ENCODE results near the gene GABRB1. TPM values are rescaled to one million over a fixed set of nuclear protein-coding genes. Genes with fewer than 3 reads are reported as not detected.

Gene GABRB1
- total RNA-seq, 4 donors from 2014 or later: 0.13 TPM; not detected in 3

DNA sequence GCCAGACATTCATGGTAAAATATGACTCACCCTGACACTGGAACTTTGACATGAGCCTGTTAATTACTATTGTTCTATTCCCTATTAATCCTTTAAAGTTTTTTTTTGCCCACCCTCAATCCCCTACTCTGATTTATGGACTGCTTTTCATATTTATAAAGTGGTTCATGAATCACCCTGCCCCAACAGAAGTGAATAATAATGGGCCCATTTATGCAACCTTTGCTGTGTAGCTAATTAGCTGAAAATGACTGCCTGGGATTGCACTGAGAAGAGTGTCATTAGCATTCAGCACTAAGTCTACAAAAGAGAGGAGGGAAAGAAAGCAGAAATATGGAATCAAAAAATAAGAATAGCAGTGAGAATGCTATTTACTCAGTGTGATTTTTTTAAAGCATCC lies 277.8 kb downstream of the GABRB1 start:
- Histone ChIP-seq H3K4me3 (no peak overlapping the region), H3K27ac (replicated peaks in 1 of 4) (no peak overlapping the region), H3K4me1 (no peaks in the 10 kb centered on the region), H3K36me3 (no peaks in the 10 kb centered on the region), H3K27me3 (no peaks in the 10 kb centered on the region), H3K9me3 (no peaks in the 10 kb centered on the region)
- no peak for DNase-seq (ENCODE audit: extremely low spot score)
- no peak for TF ChIP-seq POLR2AphosphoS5 (IDR thresholded peaks at IDR 0.05)
- no peak for TF ChIP-seq POLR2A (IDR thresholded peaks at IDR 0.05; ENCODE audit: low read depth)
- TF ChIP-seq CTCF (IDR thresholded peaks at IDR 0.05): no peak
- no peak for TF ChIP-seq EP300 (IDR thresholded peaks at IDR 0.05)
- intact Hi-C loops (cut with DNase I): no loop called here

- H3K27me3 ChIP-seq: no peaks in the 10 kb centered on the region
- no peaks in the 10 kb centered on the region for H3K9me3 ChIP-seq
- H3K27ac ChIP-seq (replicated peaks in 1 of 4): no peak overlapping the region
- H3K36me3 ChIP-seq: no peaks in the 10 kb centered on the region
- DNase-seq (ENCODE audit: extremely low spot score): no peak
- H3K4me1 ChIP-seq: no peaks in the 10 kb centered on the region
- 88% methylated on average over 2 of the region's 2 CpGs for WGBS
- TF ChIP-seq POLR2AphosphoS5 (IDR thresholded peaks at IDR 0.05): no peak
- TF ChIP-seq POLR2A (IDR thresholded peaks at IDR 0.05; ENCODE audit: low read depth): no peak
- no peak for TF ChIP-seq CTCF (IDR thresholded peaks at IDR 0.05)
- TF ChIP-seq EP300 (IDR thresholded peaks at IDR 0.05): no peak
- H3K4me3 ChIP-seq: no peak overlapping the region
- intact Hi-C loops (cut with DNase I): no loop called here
These were observed 280.8 kb downstream of the GABRB1 start for GRCh38 chr4:47312170-47312569.

GRCh38 chr4:47313384-47313783 lies 282.0 kb downstream of the GABRB1 start:
- no peaks in the 10 kb centered on the region for H3K4me1 ChIP-seq
- no peaks in the 10 kb centered on the region for H3K36me3 ChIP-seq
- no peaks in the 10 kb centered on the region for H3K27me3 ChIP-seq
- no peak overlapping the region for H3K27ac ChIP-seq (replicated peaks in 1 of 4)
- intact Hi-C loops (cut with DNase I): no loop called here
- no peak for DNase-seq (ENCODE audit: extremely low spot score)
- H3K4me3 ChIP-seq: no peak overlapping the region
- no peaks in the 10 kb centered on the region for H3K9me3 ChIP-seq
- TF ChIP-seq POLR2AphosphoS5 (IDR thresholded peaks at IDR 0.05) (no peak), POLR2A (IDR thresholded peaks at IDR 0.05; ENCODE audit: low read depth) (no peak), CTCF (IDR thresholded peaks at IDR 0.05) (no peak), EP300 (IDR thresholded peaks at IDR 0.05) (no peak)

DNA sequence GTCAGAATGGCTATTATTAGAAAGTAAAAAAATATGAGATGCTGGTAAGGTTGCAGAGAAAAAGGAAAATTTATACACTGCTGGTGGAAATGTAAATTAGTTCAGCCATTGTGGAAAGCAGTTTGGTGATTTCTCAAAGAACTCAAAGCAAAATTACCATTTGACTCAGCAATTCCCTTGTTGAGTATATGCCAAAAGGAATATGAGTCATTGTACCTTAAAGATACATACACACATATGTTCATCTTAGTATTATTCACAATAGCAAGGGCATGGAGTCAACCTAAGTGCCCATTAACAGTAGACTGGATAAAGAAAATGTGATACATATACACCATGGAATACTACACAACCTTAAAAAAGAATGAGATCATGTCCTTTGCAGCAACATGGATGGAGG lies 284.0 kb downstream of the GABRB1 start:
- no peaks in the 10 kb centered on the region for H3K9me3 ChIP-seq
- H3K4me1 ChIP-seq: no peaks in the 10 kb centered on the region
- TF ChIP-seq EP300 (IDR thresholded peaks at IDR 0.05) (no peak), CTCF (IDR thresholded peaks at IDR 0.05) (no peak), POLR2A (IDR thresholded peaks at IDR 0.05; ENCODE audit: low read depth) (no peak), POLR2AphosphoS5 (IDR thresholded peaks at IDR 0.05) (no peak)
- no peaks in the 10 kb centered on the region for H3K27me3 ChIP-seq
- H3K36me3 ChIP-seq: no peaks in the 10 kb centered on the region
- H3K27ac ChIP-seq (replicated peaks in 1 of 4): no peak overlapping the region
- DNase-seq (ENCODE audit: extremely low spot score): no peak
- H3K4me3 ChIP-seq: no peak overlapping the region
- intact Hi-C loops (cut with DNase I): no loop called here

GRCh38 chr4:47326025-47326424 lies 294.7 kb downstream of the GABRB1 start:
- Histone ChIP-seq H3K4me3 (no peak overlapping the region), H3K9me3 (no peaks in the 10 kb centered on the region), H3K4me1 (no peaks in the 10 kb centered on the region), H3K27ac (replicated peaks in 1 of 4) (no peak overlapping the region), H3K27me3 (no peaks in the 10 kb centered on the region), H3K36me3 (no peaks in the 10 kb centered on the region)
- WGBS: 79% methylated on average over 3 of the region's 3 CpGs
- no peak for DNase-seq (ENCODE audit: extremely low spot score)
- intact Hi-C loops (cut with DNase I): no loop called here
- TF ChIP-seq POLR2AphosphoS5 (IDR thresholded peaks at IDR 0.05) (no peak), POLR2A (IDR thresholded peaks at IDR 0.05; ENCODE audit: low read depth) (no peak), EP300 (IDR thresholded peaks at IDR 0.05) (no peak), CTCF (IDR thresholded peaks at IDR 0.05) (no peak)
